ENCODE results near the gene STING1. TPM values are rescaled to one million over a fixed set of nuclear protein-coding genes. Genes with fewer than 3 reads are reported as not detected.

The STING1 gene
- total and polyA plus RNA-seq, 7 donors, result 4.4 to 13.2 (median 7.1) TPM

- ATAC-seq, result no peak
- H3K36me3 ChIP-seq (ENCODE audit: insufficient read depth in 1 of 2, low read depth in 1 of 2), result no peaks in the 10 kb centered on the region
- TF ChIP-seq CTCF (IDR thresholded peaks at IDR 0.05), result no peak
- DNase-seq, result no peak
- H3K9me3 ChIP-seq, result no peaks in the 10 kb centered on the region
- intact Hi-C loops (cut with DNase I), result no loop called here
- no peak overlapping the region for H3K27ac ChIP-seq
- H3K27me3 ChIP-seq (ENCODE audit: insufficient read depth in 3 of 3, low read length in 2 of 3), result no peaks in the 10 kb centered on the region
- 49 to 80% (median 61%) methylated on average over 4 of the region's 4 CpGs for whole genome bisulfite sequencing, 3 donors
- no peaks in the 10 kb centered on the region for H3K4me1 ChIP-seq
- no peak overlapping the region for H3K4me3 ChIP-seq
Measured at GRCh38 chr5:139501381-139501780, 18.8 kb upstream of the STING1 start.

DNA sequence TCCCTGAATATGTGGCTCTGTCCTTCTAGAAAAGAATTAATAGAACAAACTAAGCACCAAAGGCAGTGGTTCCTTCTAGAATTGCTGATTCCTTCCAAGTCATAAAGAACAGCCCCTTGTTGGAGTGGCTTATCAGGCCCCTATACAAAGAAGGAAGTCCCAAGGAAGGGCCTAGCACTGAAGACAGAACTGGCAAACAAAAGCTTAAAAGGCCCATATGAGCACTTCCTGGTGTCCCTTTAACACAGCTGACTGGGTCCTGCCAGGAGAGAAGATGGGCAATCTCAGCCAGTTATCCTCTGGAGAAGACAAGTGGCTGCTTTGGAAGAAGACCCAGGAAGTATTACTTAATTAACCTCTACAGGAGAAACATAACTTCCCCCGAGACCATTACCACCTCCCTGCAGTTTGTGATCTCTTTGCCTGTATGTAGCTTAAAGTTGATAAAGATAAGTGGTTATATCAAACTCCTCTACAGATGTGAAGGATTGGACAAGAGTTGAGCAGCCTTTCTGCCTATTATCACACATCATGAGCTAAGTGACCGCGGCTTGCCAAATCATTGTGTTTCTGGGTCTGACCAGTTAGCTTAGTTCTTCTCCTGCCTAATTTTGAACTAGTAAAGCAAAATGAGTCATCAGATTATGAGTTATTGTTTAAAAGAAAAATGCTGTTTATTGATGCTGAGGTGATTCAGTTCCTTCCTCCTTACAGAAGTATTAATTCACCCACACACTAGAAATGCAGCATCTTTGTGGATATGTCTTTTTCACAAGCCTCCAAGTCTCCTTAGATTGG, 13.3 kb upstream of the STING1 start:
- Histone ChIP-seq H3K27me3 (ENCODE audit: insufficient read depth in 3 of 3, low read length in 2 of 3) (no peaks in the 10 kb centered on the region), H3K9me3 (no peaks in the 10 kb centered on the region), H3K4me1 (peaks cover 8% of the 10 kb centered on the region), H3K4me3 (no peak overlapping the region), H3K36me3 (ENCODE audit: insufficient read depth in 1 of 2, low read depth in 1 of 2) (no peaks in the 10 kb centered on the region), H3K27ac (peak overlapping the region; percentile 13)
- DNase-seq, result no peak
- 69 to 85% (median 70%) methylated on average over 3 of the region's 3 CpGs for WGBS, 3 donors
- ATAC-seq, result no peak
- intact Hi-C loops (cut with DNase I), result no loop called here
- TF ChIP-seq CTCF (IDR thresholded peaks at IDR 0.05), result no peak

GRCh38 chr5:139494832-139495231, 12.3 kb upstream of the STING1 start:
- H3K27ac ChIP-seq, result peak overlapping the region; percentile 13
- H3K36me3 ChIP-seq (ENCODE audit: insufficient read depth in 1 of 2, low read depth in 1 of 2), result no peaks in the 10 kb centered on the region
- DNase-seq (no peak), ATAC-seq (no peak)
- H3K4me3 ChIP-seq, result no peak overlapping the region
- H3K27me3 ChIP-seq (ENCODE audit: insufficient read depth in 3 of 3, low read length in 2 of 3), result no peaks in the 10 kb centered on the region
- H3K4me1 ChIP-seq, result peaks cover 8% of the 10 kb centered on the region
- no peaks in the 10 kb centered on the region for H3K9me3 ChIP-seq
- TF ChIP-seq CTCF (IDR thresholded peaks at IDR 0.05), result no peak
- intact Hi-C loops (cut with DNase I), result loop anchor here in 1 of 2 donors (5.0 kb wide), 1 partner anchor 38 kb away; no protein-coding TSS in a partner anchor

- no peak for DNase-seq
- Histone ChIP-seq H3K4me1 (peaks cover 8% of the 10 kb centered on the region), H3K27ac (no peak overlapping the region), H3K4me3 (no peak overlapping the region), H3K9me3 (no peaks in the 10 kb centered on the region), H3K36me3 (ENCODE audit: insufficient read depth in 1 of 2, low read depth in 1 of 2) (no peaks in the 10 kb centered on the region), H3K27me3 (ENCODE audit: insufficient read depth in 3 of 3, low read length in 2 of 3) (no peaks in the 10 kb centered on the region)
- 94 to 98% (median 95%) methylated on average over 3 of the region's 3 CpGs for WGBS, 3 donors
- intact Hi-C loops (cut with DNase I), result loop anchor here in 1 of 2 donors (5.0 kb wide), 1 partner anchor 37 kb away; no protein-coding TSS in a partner anchor
- no peak for ATAC-seq
- no peak for TF ChIP-seq CTCF (IDR thresholded peaks at IDR 0.05)
Measured at GRCh38 chr5:139494256-139494655, 11.7 kb upstream of the STING1 start.
